Calu3 (cell line): Measurements from ENCODE around the gene TMEM98. TPM values are rescaled to one million over a fixed set of nuclear protein-coding genes. Genes with fewer than 3 reads are reported as not detected.

Experiments used
- BruUV-seq: library from RNA; stranded (reverse); fragments of 400-500 nt; replicated peaks from 2 replicates; lab custom pipeline; 2021; lab: Mats Ljungman, UMichigan
- CTCF ChIA-PET: fragments of 300-600 bp; sonication (Branson Sonifier 250); formaldehyde crosslinking; loops from one replicate; lab custom pipeline; 2022; ENCODE audit warnings: antibody characterized with exemption; lab: Charles Lee
- DNase-seq: peaks from one replicate; pipeline ENCODE4 v3.0.0; 2022
- H3K27ac Mint-ChIP-seq: one replicate; pipeline ENCODE4 v1.8.0; 2022; ENCODE audit warnings: mixed read lengths; ENCODE audit not compliant: unreplicated experiment
- H3K27me3 Mint-ChIP-seq: one replicate; pipeline ENCODE4 v1.8.0; 2022; ENCODE audit warnings: mixed read lengths; ENCODE audit not compliant: unreplicated experiment
- H3K36me3 Mint-ChIP-seq: one replicate; pipeline ENCODE4 v1.8.0; 2022; ENCODE audit warnings: mild to moderate bottlenecking, moderate library complexity, mixed read lengths; ENCODE audit not compliant: insufficient read depth, unreplicated experiment
- H3K4me1 Mint-ChIP-seq: one replicate; pipeline ENCODE4 v1.8.0; 2022; ENCODE audit warnings: mild to moderate bottlenecking, low read depth, mixed read lengths; ENCODE audit not compliant: unreplicated experiment
- H3K4me3 Mint-ChIP-seq: one replicate; pipeline ENCODE4 v1.8.0; 2022; ENCODE audit warnings: mild to moderate bottlenecking, low read depth, moderate library complexity, mixed read lengths; ENCODE audit not compliant: unreplicated experiment
- H3K9me3 Mint-ChIP-seq: one replicate; pipeline ENCODE4 v1.8.0; 2022; ENCODE audit warnings: low read depth, mixed read lengths; ENCODE audit not compliant: unreplicated experiment
- intact Hi-C: fragments of 100-400 bp; cut with micrococcal nuclease; formaldehyde crosslinking; loops from one replicate; pipeline ENCODE4 v1.10.0; 2022; ENCODE audit not compliant: unreplicated experiment
- total RNA-seq: library from RNA; stranded (reverse); gene quantifications from 2 replicates; pipeline ENCODE4 v1.2.3, GENCODE V29; 2022
- TF ChIP-seq, protein P1 (sequence below): fragments of 200-600 bp; IDR thresholded peaks from one replicate; pipeline ENCODE4 v1.8.0; 2022; ENCODE audit warnings: antibody characterized with exemption; ENCODE audit not compliant: unreplicated experiment

Gene TMEM98
- total RNA-seq, 1 experiment from 2014 or later: 2.1 TPM

DNA sequence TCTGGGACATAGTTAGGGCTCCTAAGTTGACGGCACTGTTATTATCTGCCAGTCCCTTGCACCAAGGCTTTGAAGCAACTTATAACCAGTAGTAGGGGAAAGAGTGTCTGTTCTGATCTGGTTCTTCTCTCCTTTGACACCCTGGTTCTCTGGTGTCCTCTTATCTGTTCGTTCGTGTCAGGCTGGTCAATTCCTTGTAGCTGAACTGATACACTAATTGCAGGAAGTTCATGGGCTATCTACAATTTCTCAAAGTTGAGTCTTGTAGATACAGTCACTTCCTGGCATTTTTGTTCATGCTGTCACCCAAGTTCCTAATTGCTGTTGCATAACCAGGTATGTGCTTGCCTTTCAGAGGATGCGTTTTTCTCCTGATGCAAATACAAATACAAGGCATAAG lies 33.7 kb upstream of the TMEM98 start:
- TF ChIP-seq, protein P1, sequence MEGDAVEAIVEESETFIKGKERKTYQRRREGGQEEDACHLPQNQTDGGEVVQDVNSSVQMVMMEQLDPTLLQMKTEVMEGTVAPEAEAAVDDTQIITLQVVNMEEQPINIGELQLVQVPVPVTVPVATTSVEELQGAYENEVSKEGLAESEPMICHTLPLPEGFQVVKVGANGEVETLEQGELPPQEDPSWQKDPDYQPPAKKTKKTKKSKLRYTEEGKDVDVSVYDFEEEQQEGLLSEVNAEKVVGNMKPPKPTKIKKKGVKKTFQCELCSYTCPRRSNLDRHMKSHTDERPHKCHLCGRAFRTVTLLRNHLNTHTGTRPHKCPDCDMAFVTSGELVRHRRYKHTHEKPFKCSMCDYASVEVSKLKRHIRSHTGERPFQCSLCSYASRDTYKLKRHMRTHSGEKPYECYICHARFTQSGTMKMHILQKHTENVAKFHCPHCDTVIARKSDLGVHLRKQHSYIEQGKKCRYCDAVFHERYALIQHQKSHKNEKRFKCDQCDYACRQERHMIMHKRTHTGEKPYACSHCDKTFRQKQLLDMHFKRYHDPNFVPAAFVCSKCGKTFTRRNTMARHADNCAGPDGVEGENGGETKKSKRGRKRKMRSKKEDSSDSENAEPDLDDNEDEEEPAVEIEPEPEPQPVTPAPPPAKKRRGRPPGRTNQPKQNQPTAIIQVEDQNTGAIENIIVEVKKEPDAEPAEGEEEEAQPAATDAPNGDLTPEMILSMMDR: no peak
- CTCF ChIA-PET: no interaction called here
- H3K9me3 Mint-ChIP-seq: no peaks in the 10 kb centered on the region
- no peaks in the 10 kb centered on the region for H3K36me3 Mint-ChIP-seq
- no peak overlapping the region for H3K4me3 Mint-ChIP-seq
- H3K4me1 Mint-ChIP-seq: no peaks in the 10 kb centered on the region
- peaks cover 36% of the 10 kb centered on the region for H3K27me3 Mint-ChIP-seq
- intact Hi-C loops: no loop called here
- no peak overlapping the region for H3K27ac Mint-ChIP-seq
- BruUV-seq: no TSS peak
- no peak for DNase-seq

DNA sequence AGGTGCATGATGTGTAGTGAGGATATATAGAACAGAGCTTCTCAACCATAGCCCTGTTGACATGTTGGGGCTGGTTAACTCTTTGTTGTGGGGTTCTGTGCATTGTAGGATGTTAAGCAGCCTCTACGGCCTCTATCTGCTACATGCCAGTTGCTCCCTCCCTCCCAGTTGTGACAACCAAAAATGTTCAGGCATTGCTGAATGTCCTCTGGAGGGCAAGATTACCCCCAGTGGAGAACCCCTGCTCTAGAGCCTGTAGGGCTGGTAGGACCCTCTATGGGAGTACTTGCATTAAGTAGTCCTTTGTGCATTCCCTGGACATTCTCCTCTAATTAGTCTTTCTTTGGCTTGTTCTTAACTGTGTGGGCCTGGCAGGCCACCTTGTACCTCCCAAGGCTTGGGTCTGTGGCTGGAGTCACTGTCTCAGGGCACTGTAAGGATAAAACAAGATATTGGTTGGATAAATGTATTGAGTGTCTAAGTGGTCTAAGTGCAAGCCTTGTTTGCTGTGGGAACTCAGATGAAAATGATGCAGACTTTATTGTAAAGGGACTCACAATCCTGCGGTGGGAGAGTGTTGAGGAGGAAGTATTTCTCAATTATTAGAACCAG lies 31.2 kb upstream of the TMEM98 start:
- Mint-ChIP-seq H3K27me3 (peaks cover 36% of the 10 kb centered on the region), H3K9me3 (no peaks in the 10 kb centered on the region), H3K4me1 (no peaks in the 10 kb centered on the region), H3K36me3 (no peaks in the 10 kb centered on the region), H3K4me3 (no peak overlapping the region), H3K27ac (no peak overlapping the region)
- no peak for DNase-seq
- BruUV-seq: no TSS peak
- intact Hi-C loops: no loop called here
- TF ChIP-seq, protein P1: no peak
- CTCF ChIA-PET: no interaction called here

DNA sequence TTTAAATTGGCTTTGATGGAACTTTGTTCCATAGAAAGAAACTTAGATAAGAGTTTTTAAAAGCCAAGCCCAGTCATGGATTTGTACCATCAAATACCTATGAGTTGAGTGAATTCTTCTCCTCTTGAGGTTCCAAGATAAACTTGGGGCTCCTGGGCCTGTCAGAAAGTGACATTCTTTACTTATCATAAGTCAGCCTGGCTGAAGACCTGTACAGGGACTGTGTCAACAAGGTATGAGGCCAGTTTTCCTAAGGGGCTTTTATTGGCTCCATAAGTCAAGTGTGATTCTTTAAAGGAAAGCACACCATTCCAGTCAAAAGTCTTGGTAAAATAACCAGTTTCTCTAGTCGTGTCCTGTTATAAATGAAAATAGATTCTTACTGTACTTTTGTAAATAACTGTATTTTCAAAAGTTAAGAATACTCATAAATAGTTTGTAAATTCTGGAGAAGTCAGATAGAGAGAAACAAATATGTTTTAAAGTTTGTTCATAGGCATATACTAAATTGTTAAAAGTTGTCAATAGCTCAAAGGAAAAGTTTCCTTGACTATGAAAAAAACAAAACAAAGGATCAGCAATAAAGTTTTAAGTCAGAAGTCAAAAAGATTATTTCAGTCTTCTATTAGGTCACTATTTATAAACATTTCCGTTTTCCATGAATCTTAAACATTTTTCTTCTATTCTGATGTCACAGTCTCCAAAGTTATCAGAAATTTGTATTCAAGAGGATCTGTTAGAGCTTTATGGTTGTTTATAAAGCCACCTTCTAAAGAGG lies 28.5 kb upstream of the TMEM98 start:
- DNase-seq: no peak
- no peaks in the 10 kb centered on the region for H3K36me3 Mint-ChIP-seq
- H3K27ac Mint-ChIP-seq: no peak overlapping the region
- H3K27me3 Mint-ChIP-seq: peaks cover 38% of the 10 kb centered on the region
- BruUV-seq: no TSS peak
- H3K4me1 Mint-ChIP-seq: no peaks in the 10 kb centered on the region
- H3K4me3 Mint-ChIP-seq: no peak overlapping the region
- TF ChIP-seq, protein P1: no peak
- H3K9me3 Mint-ChIP-seq: no peaks in the 10 kb centered on the region
- intact Hi-C loops: no loop called here
- CTCF ChIA-PET: no interaction called here

- Mint-ChIP-seq H3K4me1 (no peaks in the 10 kb centered on the region), H3K9me3 (no peaks in the 10 kb centered on the region), H3K27ac (no peak overlapping the region), H3K36me3 (no peaks in the 10 kb centered on the region), H3K27me3 (peaks cover 36% of the 10 kb centered on the region), H3K4me3 (no peak overlapping the region)
- BruUV-seq: no TSS peak
- TF ChIP-seq, protein P1: no peak
- intact Hi-C loops: no loop called here
- CTCF ChIA-PET: no interaction called here
- no peak for DNase-seq
Measured at GRCh38 chr17:32901743-32902142, 26.2 kb upstream of the TMEM98 start.
